NOMO-1 (cell line): ENCODE data around the gene MPZ.

Experiments used
- DNase-seq, 2 experiments: peaks; one replicate each; lab custom pipeline; 2025; ENCODE audit not compliant: unreplicated experiment in 2 of 2; lab: John Stamatoyannopoulos, UW

Gene MPZ

DNA sequence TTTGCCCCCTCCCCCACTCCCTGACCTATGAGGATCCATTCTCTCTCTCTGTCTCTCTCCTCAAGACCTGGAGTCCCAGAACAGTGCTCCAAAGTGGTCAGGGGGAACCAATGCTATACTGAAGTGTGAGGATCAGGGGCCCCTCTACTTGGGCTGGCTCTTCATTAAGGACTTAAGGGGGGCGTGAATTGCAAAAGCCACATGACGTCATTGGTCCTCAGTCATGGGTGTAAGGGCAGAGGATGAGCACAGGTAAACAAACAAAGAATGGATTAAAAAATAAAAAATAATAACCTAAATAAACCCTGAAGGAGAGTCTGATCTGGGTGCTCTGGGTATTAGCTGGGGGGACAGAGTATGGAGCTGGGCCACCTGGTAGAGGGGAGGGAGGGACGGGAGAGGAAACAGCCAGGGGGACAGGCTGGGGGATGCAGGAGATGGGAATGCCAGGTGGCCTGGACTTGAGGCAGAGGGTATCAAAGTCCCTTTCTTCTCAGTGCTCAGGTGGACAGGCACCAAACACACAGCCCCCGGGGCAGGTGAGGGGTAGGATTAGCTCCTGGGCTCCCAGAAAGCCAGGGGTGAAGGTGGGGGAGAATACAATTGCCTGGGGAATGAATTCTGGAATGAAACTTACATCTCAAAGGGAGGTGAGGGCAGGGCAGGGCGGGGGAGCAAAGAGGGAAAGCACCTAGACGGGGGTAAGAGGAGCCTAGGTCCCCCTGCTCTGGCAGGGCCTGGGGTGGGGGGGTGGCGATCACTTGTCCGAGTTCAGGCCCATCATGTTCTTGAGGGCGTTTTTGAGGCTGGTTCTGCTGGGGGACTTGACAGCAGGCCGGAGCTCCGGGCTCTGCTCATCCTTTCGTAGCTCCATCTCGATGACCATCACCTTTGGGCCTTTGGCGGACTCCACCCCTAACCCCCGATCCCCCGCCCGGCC, 4.6 kb downstream of the MPZ start:
- DNase-seq = no peak

- DNase-seq = no peak
Observed at GRCh38 chr1:161300478-161300877, 9.3 kb downstream of the MPZ start.

DNA sequence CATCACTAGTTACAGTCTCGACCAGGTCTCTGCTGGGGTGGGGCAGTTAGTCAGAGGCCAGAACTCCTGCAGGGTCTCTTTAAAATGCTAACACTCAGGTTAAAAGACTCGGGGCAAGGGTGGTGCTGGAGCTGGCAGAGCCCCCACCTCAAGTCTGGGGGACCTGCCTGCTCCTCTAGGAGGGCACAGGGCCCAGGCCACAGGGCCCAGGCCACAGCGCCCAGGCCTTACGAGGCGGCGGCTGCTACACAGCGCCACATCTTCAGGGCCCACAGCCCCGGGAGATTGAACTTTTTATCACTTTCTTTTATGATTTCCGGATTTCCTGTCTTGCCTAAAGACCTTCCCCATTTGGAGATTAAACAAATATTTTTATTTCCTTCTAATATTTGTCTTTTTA, 10.4 kb downstream of the MPZ start:
- DNase-seq = peak; percentile 37 to 38

GRCh38 chr1:161298116-161298515, 11.7 kb downstream of the MPZ start:
- DNase-seq = peak; percentile 13 to 80

DNA sequence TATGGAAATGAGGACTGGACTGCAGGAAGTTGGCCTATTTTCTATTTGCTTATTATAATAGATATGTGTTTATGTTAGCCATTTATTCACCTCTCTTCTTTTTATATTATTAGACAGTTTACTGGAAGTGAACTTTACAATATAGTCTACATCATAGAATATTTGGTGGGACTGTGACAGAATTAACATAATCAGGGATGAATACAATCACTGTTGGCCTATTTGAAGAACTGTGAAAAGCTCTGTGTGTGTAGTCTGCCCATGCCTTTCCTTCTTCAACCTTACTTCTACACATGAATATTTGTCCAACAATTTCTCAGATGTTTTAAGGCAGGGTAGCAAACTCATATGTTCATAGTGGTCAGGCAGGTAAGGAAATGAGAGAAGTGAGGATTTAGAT, 12.4 kb downstream of the MPZ start:
- DNase-seq = no peak

GRCh38 chr1:161290779-161291178, 19.0 kb downstream of the MPZ start:
- DNase-seq = no peak

DNA sequence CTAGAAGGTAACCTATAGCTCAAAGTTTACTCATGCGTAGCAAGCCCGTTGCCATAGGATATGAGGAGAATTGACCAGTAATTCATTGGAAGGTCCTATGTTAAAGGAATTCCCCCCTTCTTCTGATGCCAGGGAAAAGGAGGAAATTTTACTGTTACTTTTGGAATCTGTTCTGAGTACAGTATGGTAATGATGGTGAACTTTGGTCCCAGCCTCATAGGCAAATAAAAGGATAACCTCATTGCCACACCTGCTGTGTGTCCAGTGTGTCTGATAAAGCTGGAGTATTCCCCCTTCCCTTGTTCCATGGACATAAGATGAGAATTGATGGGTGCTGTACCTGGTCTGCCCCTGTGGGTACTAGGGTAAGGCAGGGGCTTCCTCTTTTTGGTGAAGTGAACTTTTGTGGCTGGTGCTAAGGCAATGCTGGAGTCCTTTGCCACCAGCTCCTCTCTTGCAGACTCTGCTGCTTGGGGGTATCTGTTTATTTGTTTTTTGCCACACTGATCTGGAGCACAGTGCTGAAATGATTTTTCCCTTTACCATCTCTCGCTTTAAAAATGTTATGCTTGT, 22.2 kb downstream of the MPZ start:
- DNase-seq = peak in 1 of 2 experiments; percentile 11

DNA sequence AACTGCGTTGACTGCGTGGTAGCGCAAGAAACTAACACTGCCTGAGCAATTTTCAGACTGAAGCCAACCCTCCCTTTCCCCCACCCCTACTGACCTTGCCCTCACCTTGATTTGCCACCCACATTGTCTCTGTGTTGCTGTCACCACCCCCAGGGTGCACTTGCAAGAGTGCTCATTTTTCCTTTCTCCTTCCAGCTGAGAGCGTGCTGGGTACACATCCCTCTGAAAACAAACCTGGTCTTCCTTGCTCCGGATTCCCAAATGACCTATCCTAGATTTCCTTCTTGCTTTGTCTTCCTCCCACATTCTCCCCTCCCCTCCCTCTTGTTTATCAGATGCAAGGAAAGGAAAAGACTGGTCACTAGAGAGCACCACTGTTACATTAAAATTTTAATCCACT, 24.2 kb downstream of the MPZ start:
- DNase-seq = no peak

- no peak for DNase-seq
Observed at GRCh38 chr1:161285113-161285512, 24.7 kb downstream of the MPZ start.

GRCh38 chr1:161282991-161283390, 26.8 kb downstream of the MPZ start:
- DNase-seq = no peak

GRCh38 chr1:161274874-161275273, 34.9 kb downstream of the MPZ start:
- no peak for DNase-seq

- no peak for DNase-seq
Observed at GRCh38 chr1:161273402-161273801, 36.4 kb downstream of the MPZ start.

DNA sequence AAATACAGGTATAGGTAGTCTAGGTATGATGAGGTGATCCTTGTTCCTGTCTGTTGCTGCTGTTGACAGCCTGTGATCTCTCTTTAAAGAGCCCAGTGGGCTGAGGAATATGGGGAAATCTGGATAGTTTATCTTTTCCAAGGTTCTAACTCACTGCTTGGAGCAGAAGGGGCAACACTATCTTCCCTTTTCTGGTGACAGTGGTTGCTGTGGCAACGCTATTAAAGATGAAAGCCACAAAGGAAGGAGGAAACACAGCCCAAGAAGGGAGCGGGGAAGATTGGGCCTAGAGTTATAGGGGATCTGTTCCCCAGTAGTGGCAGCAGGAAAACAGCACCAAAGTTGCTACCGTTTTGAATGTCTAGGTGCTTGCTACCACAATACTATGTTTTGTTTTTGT, 42.4 kb downstream of the MPZ start:
- peak; percentile 48 to 84 for DNase-seq

- no peak for DNase-seq
Observed at GRCh38 chr1:161266836-161267235, 42.9 kb downstream of the MPZ start.

- DNase-seq = no peak
Observed at GRCh38 chr1:161266202-161266601, 43.6 kb downstream of the MPZ start.

GRCh38 chr1:161265305-161265704, 44.5 kb downstream of the MPZ start:
- DNase-seq = no peak

GRCh38 chr1:161261261-161262235, 48.2 kb downstream of the MPZ start:
- DNase-seq = no peak

GRCh38 chr1:161260376-161261260, 49.1 kb downstream of the MPZ start:
- no peak for DNase-seq

DNA sequence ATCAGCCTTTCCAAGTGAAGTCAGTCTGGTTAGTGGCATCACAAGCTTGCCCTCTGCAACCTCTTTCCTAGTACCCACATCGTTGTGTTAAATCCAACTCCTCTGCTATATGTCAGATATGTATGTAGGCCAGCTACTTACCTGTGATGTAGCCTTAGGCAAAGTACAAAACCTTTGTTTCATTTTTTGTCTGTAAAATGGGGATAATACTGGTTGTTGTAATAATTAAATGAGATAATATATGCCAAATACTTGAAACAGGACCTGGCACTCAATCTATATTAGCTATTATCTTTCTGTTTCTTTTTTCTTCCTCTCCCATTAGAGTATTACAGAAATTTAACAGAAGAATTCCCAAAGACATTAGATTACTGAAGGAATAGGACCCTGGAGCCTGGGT, 50.0 kb downstream of the MPZ start:
- DNase-seq = no peak

- no peak for DNase-seq
Observed at GRCh38 chr1:161259345-161259702, 50.4 kb downstream of the MPZ start.
